HL-60 (cell line): Measurements from ENCODE around the gene NUMB.

Experiments
- DNase-seq, 2 experiments: peaks; one replicate each; pipeline ENCODE4 v3.0.0-alpha.2; 2010 to 2020; ENCODE audit warnings: low read depth in 1 of 2, low spot score in 1 of 2
- H3K27ac ChIP-seq: fragments of 250-450 bp; sonication (Bioruptor Pico); replicated peaks from 2 replicates; pipeline ENCODE4 v1.5.1; 2020; ENCODE audit warnings: mild to moderate bottlenecking, moderate library complexity
- H3K27me3 ChIP-seq: fragments of 250-450 bp; sonication (Bioruptor Pico); 2 replicates; pipeline ENCODE4 v1.5.1; 2021; ENCODE audit warnings: mild to moderate bottlenecking, moderate library complexity; ENCODE audit not compliant: insufficient read depth, poor library complexity, severe bottlenecking
- H3K4me3 ChIP-seq: replicated peaks from 2 replicates; pipeline ENCODE4 v1.5.1; 2011; ENCODE audit warnings: mild to moderate bottlenecking, control low read depth, low read length; ENCODE audit not compliant: insufficient read depth
- GABPA ChIP-seq: IDR thresholded peaks from 2 replicates; pipeline ENCODE4 v1.6.1; 2012; ENCODE audit warnings: low read depth
- POLR2AphosphoS5 ChIP-seq: IDR thresholded peaks from 2 replicates; pipeline ENCODE4 v1.6.1; 2012; ENCODE audit warnings: low read depth
- SPI1 ChIP-seq: IDR thresholded peaks from 2 replicates; pipeline ENCODE4 v1.6.1; 2012; ENCODE audit warnings: low read depth, mild to moderate bottlenecking, borderline replicate concordance
- TF ChIP-seq, protein P1 (sequence below): IDR thresholded peaks from one replicate; pipeline ENCODE4 v1.5.1; 2011; ENCODE audit warnings: low read length, control low read depth, inconsistent platforms; ENCODE audit not compliant: insufficient read depth
- TF ChIP-seq, protein P2 (sequence below): IDR thresholded peaks from 2 replicates; pipeline ENCODE4 v1.6.1; 2012; ENCODE audit warnings: low read depth; ENCODE audit not compliant: insufficient replicate concordance

Gene NUMB

DNA sequence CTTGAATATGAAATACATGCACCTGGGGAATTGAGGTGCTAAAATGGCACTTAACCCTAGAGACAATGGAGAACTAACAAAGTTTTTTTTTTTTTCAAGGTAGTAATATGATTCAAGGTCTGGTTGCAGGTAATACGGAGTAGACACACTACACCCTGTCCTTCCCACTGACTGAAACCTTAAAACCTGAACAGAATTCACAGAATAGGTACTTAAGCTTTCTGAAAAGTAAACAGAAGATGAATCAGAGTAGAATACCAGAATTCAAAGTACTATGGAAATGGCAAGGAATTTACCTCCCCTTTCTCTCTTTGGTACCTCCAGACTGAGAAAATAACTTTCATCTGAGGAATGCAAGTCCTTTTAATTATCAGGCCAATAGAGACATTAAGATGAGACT, 133.8 kb downstream of the NUMB start:
- no peak overlapping the region for H3K27ac ChIP-seq
- DNase-seq, result no peak
- no peaks in the 10 kb centered on the region for H3K27me3 ChIP-seq
- TF ChIP-seq, protein P1, sequence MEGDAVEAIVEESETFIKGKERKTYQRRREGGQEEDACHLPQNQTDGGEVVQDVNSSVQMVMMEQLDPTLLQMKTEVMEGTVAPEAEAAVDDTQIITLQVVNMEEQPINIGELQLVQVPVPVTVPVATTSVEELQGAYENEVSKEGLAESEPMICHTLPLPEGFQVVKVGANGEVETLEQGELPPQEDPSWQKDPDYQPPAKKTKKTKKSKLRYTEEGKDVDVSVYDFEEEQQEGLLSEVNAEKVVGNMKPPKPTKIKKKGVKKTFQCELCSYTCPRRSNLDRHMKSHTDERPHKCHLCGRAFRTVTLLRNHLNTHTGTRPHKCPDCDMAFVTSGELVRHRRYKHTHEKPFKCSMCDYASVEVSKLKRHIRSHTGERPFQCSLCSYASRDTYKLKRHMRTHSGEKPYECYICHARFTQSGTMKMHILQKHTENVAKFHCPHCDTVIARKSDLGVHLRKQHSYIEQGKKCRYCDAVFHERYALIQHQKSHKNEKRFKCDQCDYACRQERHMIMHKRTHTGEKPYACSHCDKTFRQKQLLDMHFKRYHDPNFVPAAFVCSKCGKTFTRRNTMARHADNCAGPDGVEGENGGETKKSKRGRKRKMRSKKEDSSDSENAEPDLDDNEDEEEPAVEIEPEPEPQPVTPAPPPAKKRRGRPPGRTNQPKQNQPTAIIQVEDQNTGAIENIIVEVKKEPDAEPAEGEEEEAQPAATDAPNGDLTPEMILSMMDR, result no peak
- TF ChIP-seq, protein P2, sequence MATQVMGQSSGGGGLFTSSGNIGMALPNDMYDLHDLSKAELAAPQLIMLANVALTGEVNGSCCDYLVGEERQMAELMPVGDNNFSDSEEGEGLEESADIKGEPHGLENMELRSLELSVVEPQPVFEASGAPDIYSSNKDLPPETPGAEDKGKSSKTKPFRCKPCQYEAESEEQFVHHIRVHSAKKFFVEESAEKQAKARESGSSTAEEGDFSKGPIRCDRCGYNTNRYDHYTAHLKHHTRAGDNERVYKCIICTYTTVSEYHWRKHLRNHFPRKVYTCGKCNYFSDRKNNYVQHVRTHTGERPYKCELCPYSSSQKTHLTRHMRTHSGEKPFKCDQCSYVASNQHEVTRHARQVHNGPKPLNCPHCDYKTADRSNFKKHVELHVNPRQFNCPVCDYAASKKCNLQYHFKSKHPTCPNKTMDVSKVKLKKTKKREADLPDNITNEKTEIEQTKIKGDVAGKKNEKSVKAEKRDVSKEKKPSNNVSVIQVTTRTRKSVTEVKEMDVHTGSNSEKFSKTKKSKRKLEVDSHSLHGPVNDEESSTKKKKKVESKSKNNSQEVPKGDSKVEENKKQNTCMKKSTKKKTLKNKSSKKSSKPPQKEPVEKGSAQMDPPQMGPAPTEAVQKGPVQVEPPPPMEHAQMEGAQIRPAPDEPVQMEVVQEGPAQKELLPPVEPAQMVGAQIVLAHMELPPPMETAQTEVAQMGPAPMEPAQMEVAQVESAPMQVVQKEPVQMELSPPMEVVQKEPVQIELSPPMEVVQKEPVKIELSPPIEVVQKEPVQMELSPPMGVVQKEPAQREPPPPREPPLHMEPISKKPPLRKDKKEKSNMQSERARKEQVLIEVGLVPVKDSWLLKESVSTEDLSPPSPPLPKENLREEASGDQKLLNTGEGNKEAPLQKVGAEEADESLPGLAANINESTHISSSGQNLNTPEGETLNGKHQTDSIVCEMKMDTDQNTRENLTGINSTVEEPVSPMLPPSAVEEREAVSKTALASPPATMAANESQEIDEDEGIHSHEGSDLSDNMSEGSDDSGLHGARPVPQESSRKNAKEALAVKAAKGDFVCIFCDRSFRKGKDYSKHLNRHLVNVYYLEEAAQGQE, result no peak
- TF ChIP-seq POLR2AphosphoS5 (no peak), GABPA (no peak), SPI1 (no peak)
- no peak overlapping the region for H3K4me3 ChIP-seq

DNA sequence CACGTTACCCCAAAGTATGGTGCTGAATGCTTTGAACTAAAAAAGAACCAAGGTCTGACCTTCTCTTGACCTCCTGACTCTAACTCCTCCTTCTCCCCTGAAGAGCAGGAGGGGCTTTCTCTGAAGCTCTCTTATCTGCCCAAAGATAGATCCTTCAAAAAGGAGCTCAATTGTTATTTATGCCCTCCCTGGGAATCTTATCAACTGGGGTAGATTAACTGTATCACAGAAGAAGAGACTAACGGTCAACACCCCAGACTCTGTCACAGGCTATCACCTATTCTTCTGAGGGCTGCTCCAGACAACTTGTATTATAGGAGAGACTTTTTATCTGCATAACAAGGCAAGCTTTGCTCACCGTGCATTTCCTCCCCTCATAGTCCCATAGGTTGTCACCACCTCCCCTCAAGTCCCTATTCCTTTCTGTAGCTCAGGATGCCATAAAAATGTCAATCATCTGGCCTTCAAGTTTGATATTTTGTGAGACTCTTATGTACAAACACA, 134.4 kb downstream of the NUMB start:
- DNase-seq, result no peak
- Histone ChIP-seq H3K27ac (no peak overlapping the region), H3K4me3 (no peak overlapping the region), H3K27me3 (no peaks in the 10 kb centered on the region)
- TF ChIP-seq, protein P2, result no peak
- TF ChIP-seq GABPA, result no peak
- TF ChIP-seq, protein P1, result no peak
- no peak for TF ChIP-seq SPI1
- no peak for TF ChIP-seq POLR2AphosphoS5

DNA sequence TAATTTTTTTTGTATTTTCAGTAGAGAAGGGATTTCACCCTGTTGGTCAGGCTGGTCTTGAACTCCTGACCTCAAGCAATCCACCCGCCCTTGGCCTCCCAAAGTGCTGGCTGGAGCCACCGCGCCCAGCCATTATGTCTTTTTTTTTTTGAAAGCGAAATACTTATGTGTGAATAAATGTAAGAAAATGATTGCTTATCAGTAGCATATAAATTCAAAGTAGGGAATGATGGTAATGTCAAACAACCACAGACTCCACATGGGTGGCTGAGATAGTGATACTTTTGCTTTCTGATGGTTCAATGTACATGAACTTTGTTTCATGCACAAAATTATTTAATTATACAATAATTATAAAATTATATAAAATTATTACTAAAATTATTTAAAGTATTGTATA, 145.2 kb downstream of the NUMB start:
- no peaks in the 10 kb centered on the region for H3K27me3 ChIP-seq
- DNase-seq, result no peak
- TF ChIP-seq SPI1, result no peak
- TF ChIP-seq GABPA, result no peak
- TF ChIP-seq POLR2AphosphoS5, result no peak
- TF ChIP-seq, protein P2, result no peak
- TF ChIP-seq, protein P1, result no peak
- H3K27ac ChIP-seq, result no peak overlapping the region
- no peak overlapping the region for H3K4me3 ChIP-seq
